H1 (cell line): ENCODE measurements around the gene FBXW5. TPM values are rescaled to one million over a fixed set of nuclear protein-coding genes. Genes with fewer than 3 reads are reported as not detected.

Experiments used
- CREB1 ChIP-seq: IDR thresholded peaks from 2 replicates; pipeline ENCODE4 v1.6.1; 2012; ENCODE audit warnings: inconsistent platforms
- SIRT6 ChIP-seq: IDR thresholded peaks from one replicate; pipeline ENCODE4 v1.7.1; 2012; ENCODE audit warnings: low read length, inconsistent platforms
- polyA plus RNA-seq, 7 experiments: library from polyadenylated mRNA; depleted of rRNA in 3 of 7; stranded (reverse) in 5 of 7; unstranded in 2 of 7; fragments of >200 nt in 5 of 7; fragments of 200-250 nt in 2 of 7; gene quantifications; 1 replicate in 5 of 7; 2 replicates in 1 of 7; 4 replicates in 1 of 7; pipeline versions ENCODE4 v1.2.1 to v1.2.3, GENCODE V29; 2011 to 2013; ENCODE audit warnings: missing spikeins in 2 of 7, mixed read lengths in 2 of 7
- total RNA-seq: library from RNA; stranded (reverse); fragmentation: NEBNext Ultra II Directional; extraction: Animal tissue kit (Norgen Biotek cat#: 25700); gene quantifications from 2 replicates; pipeline ENCODE4 v1.2.1, GENCODE V29; 2021

The FBXW5 gene
- total and polyA plus RNA-seq, 2 of the 8 experiments (the other 6 are each of a cell fraction or from before 2014, with no cell fraction given), result 49.0 to 71.0 TPM

DNA sequence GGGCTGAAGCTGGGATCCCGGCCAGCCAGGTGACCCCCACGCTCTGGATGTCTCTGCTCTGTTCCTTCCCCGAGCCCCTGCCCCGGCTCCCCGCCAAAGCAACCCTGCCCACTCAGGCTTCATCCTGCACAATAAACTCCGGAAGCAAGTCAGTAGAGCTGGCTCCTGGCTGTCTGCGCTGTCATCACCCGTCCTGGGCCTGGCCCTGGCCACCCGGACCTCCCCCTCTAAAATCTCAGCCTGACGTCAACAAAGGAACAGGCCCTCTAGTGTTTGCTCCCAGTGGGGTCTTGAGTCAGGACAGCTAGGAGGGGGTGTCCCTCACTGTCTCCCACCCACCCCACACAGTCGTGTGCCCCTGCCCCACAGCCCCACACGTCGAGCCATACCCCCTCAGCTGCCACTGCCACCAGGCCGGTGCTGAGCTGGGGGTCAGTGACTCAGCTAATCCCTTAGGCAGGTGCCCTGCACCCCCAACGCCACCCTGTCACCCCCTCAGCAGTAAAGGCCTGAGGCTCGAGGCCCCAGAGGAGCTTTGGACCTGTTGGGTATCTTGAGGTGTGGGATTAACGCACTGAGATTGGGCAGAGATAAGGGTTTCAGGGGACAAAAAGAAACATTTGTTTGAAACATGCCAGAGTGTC lies 37.2 kb upstream of the FBXW5 start (continued):
- TF ChIP-seq SIRT6, result no peak
- TF ChIP-seq CREB1, result no peak
